Measurements from ENCODE around the gene NOL8. TPM values are rescaled to one million over a fixed set of nuclear protein-coding genes. Genes with fewer than 3 reads are reported as not detected.
A peak's percentile ranks its signal among the peaks of the same experiment; 100 is the strongest.

Gene NOL8
- total RNA-seq, 1 experiment from 2014 or later, result 48.2 TPM

- H3K79me2 ChIP-seq (ENCODE audit: insufficient read depth, low read length), result peaks cover 53% of the 10 kb centered on the region
- peak overlapping the region; percentile 86 for H3K9ac ChIP-seq (ENCODE audit: low read length)
- ATAC-seq, result peak; percentile 44
- peaks cover 6 to 22% of the 10 kb centered on the region in 2 experiments; a peak in 3 of 4 replicates for H3K4me1 ChIP-seq (ENCODE audit: control insufficient read depth in 1 of 2, insufficient read depth in 2 of 2, low read length in 2 of 2)
- H3K36me3 ChIP-seq (ENCODE audit: control insufficient read depth in 1 of 2, insufficient read depth in 2 of 2, low read length in 2 of 2), result peaks cover 24 to 41% of the 10 kb centered on the region in 2 experiments
- peak; percentile 42; the same call in 1 of the 2 replicates for TF ChIP-seq ZFX (IDR thresholded peaks at IDR 0.05)
- no peak for TF ChIP-seq JUND (IDR thresholded peaks at IDR 0.05)
- peak overlapping the region; percentile 73 to 92 for H3K4me3 ChIP-seq (replicated peaks in 1 of 2; ENCODE audit: low read depth in 1 of 2, low read length in 2 of 2)
- RAD21 ChIA-PET (ENCODE audit: low non-redundant PET in 1 of 2, low total read pairs in 2 of 2, uncharacterized antibody in 2 of 2, unreplicated experiment in 2 of 2), result no interaction called here
- no peaks in the 10 kb centered on the region for H3K9me3 ChIP-seq (ENCODE audit: control insufficient read depth in 1 of 2, insufficient read depth in 1 of 2, low read depth in 1 of 2, low read length in 2 of 2)
- no peaks in the 10 kb centered on the region for H3K9me2 ChIP-seq (ENCODE audit: insufficient read depth)
- no peaks in the 10 kb centered on the region for H3K27me3 ChIP-seq (ENCODE audit: insufficient read depth, low read length)
- POLR2A ChIA-PET, result no interaction called here
- intact Hi-C loops (cut with micrococcal nuclease), result no loop called here
- H3K4me2 ChIP-seq (ENCODE audit: low read length), result peak overlapping the region; percentile 86
- no peak for DNase-seq (ENCODE audit: low read depth, low spot score)
- CTCF ChIA-PET, result no interaction called here
- peak overlapping the region; percentile 60 for H3K27ac ChIP-seq (ENCODE audit: low read depth, low read length)
- H2AFZ ChIP-seq (ENCODE audit: low read depth, low read length, poor library complexity, severe bottlenecking), result no peak overlapping the region
- H4K20me1 ChIP-seq (ENCODE audit: insufficient read depth), result peaks cover 13% of the 10 kb centered on the region; the same call in 1 of the 2 replicates
- BruUV-seq (replicated peaks), result no TSS peak
Measured at GRCh38 chr9:92294297-92294676, 30.9 kb downstream of the NOL8 start.

- no peaks in the 10 kb centered on the region for H3K9me3 ChIP-seq (ENCODE audit: control insufficient read depth in 1 of 2, insufficient read depth in 1 of 2, low read depth in 1 of 2, low read length in 2 of 2)
- DNase-seq (ENCODE audit: low read depth, low spot score) (peak; percentile 95), ATAC-seq (peak; percentile 94)
- RAD21 ChIA-PET (ENCODE audit: low non-redundant PET in 1 of 2, low total read pairs in 2 of 2, uncharacterized antibody in 2 of 2, unreplicated experiment in 2 of 2), result no interaction called here
- POLR2A ChIA-PET, result no interaction called here
- H3K9me2 ChIP-seq (ENCODE audit: insufficient read depth), result no peaks in the 10 kb centered on the region
- H3K9ac ChIP-seq (ENCODE audit: low read length), result peak within 1 kb of the TSS; percentile 86
- H3K4me3 ChIP-seq (replicated peaks in 1 of 2; ENCODE audit: low read depth in 1 of 2, low read length in 2 of 2), result peak within 1 kb of the TSS; percentile 73 to 92
- BruUV-seq (replicated peaks), result TSS peak; percentile 92
- H3K4me2 ChIP-seq (ENCODE audit: low read length), result peak within 1 kb of the TSS; percentile 86
- peaks cover 59% of the 10 kb centered on the region for H3K79me2 ChIP-seq (ENCODE audit: insufficient read depth, low read length)
- intact Hi-C loops (cut with micrococcal nuclease), result no loop called here
- CTCF ChIA-PET, result no interaction called here
- H3K27ac ChIP-seq (ENCODE audit: low read depth, low read length), result peak within 1 kb of the TSS; percentile 60
- no peaks in the 10 kb centered on the region for H3K27me3 ChIP-seq (ENCODE audit: insufficient read depth, low read length)
- H3K4me1 ChIP-seq (ENCODE audit: control insufficient read depth in 1 of 2, insufficient read depth in 2 of 2, low read length in 2 of 2), result peaks cover 6 to 22% of the 10 kb centered on the region in 2 experiments; a peak in 3 of 4 replicates
- H4K20me1 ChIP-seq (ENCODE audit: insufficient read depth), result peaks cover 13% of the 10 kb centered on the region; the same call in 1 of the 2 replicates
- no peak within 1 kb of the TSS for H2AFZ ChIP-seq (ENCODE audit: low read depth, low read length, poor library complexity, severe bottlenecking)
- peaks cover 21 to 39% of the 10 kb centered on the region in 2 experiments for H3K36me3 ChIP-seq (ENCODE audit: control insufficient read depth in 1 of 2, insufficient read depth in 2 of 2, low read length in 2 of 2)
- TF ChIP-seq JUND (IDR thresholded peaks at IDR 0.05) (peak; percentile 60; the same call in 1 of the 2 replicates), EZH2phosphoT487 (IDR thresholded peaks at IDR 0.05; ENCODE audit: borderline replicate concordance) (no peak), CTCF (IDR thresholded peaks at IDR 0.05 in 2 of 3, conservative IDR thresholded peaks at IDR 0.05 in 1 of 3; ENCODE audit: borderline replicate concordance in 1 of 3, insufficient read depth in 1 of 3, low read depth in 2 of 3, low read length in 2 of 3) (peak; percentile 18 to 23 (median 22); a peak in 2 of 6 replicates), ZNF274 (IDR thresholded peaks at IDR 0.05; ENCODE audit: low read depth, low read length) (no peak), EZH2 (IDR thresholded peaks at IDR 0.05) (no peak), RAD21 (IDR thresholded peaks at IDR 0.05; ENCODE audit: low read depth) (no peak), CEBPB (IDR thresholded peaks at IDR 0.05; ENCODE audit: low read depth) (peak; percentile 98), SIN3A (IDR thresholded peaks at IDR 0.05; ENCODE audit: low read depth) (peak; percentile 100), FOSL1 (IDR thresholded peaks at IDR 0.05; ENCODE audit: low read depth) (no peak; the same call in 1 of the 2 replicates), SRF (IDR thresholded peaks at IDR 0.05; ENCODE audit: low read depth) (peak; percentile 65; the same call in 1 of the 2 replicates)
- TF ChIP-seq, protein P1, sequence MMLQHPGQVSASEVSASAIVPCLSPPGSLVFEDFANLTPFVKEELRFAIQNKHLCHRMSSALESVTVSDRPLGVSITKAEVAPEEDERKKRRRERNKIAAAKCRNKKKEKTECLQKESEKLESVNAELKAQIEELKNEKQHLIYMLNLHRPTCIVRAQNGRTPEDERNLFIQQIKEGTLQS (IDR thresholded peaks at IDR 0.05), result peak; percentile 78; the same call in 1 of the 2 replicates
- TF ChIP-seq, protein P2, sequence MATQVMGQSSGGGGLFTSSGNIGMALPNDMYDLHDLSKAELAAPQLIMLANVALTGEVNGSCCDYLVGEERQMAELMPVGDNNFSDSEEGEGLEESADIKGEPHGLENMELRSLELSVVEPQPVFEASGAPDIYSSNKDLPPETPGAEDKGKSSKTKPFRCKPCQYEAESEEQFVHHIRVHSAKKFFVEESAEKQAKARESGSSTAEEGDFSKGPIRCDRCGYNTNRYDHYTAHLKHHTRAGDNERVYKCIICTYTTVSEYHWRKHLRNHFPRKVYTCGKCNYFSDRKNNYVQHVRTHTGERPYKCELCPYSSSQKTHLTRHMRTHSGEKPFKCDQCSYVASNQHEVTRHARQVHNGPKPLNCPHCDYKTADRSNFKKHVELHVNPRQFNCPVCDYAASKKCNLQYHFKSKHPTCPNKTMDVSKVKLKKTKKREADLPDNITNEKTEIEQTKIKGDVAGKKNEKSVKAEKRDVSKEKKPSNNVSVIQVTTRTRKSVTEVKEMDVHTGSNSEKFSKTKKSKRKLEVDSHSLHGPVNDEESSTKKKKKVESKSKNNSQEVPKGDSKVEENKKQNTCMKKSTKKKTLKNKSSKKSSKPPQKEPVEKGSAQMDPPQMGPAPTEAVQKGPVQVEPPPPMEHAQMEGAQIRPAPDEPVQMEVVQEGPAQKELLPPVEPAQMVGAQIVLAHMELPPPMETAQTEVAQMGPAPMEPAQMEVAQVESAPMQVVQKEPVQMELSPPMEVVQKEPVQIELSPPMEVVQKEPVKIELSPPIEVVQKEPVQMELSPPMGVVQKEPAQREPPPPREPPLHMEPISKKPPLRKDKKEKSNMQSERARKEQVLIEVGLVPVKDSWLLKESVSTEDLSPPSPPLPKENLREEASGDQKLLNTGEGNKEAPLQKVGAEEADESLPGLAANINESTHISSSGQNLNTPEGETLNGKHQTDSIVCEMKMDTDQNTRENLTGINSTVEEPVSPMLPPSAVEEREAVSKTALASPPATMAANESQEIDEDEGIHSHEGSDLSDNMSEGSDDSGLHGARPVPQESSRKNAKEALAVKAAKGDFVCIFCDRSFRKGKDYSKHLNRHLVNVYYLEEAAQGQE (IDR thresholded peaks at IDR 0.05; ENCODE audit: low read depth), result no peak
Measured at GRCh38 chr9:92293452-92294296, 31.5 kb downstream of the NOL8 start, which contains the start of gene IARS1. Gene IARS1 (minus strand): TSS chr9:92293697. CDS start chr9:92289419, 4,278 bp downstream.

Measured in HCT116 (cell line).